ENCODE measurements around the gene KCNK7. TPM values are rescaled to one million over a fixed set of nuclear protein-coding genes. Genes with fewer than 3 reads are reported as not detected.

KCNK7 gene
- polyA plus RNA-seq, 3 donors: 4.3 TPM; not detected in 2

DNA sequence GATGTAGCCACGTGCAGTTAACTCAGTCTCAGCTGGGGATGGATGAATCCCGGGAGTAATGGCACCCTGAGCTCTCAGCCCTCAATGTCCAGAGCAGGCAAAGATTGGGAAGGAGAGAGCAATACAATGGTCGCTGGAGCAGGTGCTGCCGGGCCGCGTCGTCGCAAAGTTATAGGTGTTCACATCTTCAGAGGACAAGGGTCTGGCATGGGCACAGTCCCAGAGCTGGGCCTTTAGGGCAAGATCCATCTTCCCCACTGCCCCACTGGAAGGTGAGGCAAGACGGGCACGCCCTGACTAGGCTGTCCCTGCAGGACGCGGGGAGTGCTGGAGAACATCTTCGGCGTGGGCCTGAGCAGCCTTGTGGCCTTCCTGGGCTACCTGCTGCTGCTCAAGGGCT lies 27.6 kb upstream of the KCNK7 start:
- 98% methylated on average over 9 of the region's 14 CpGs for WGBS (ENCODE audit: insufficient coverage)
- no peaks in the 10 kb centered on the region for H3K9me3 ChIP-seq (replicated peaks in 1 of 2; ENCODE audit: control insufficient read depth in 1 of 2, insufficient read depth in 1 of 2, low read length in 2 of 2)
- intact Hi-C loops (cut with micrococcal nuclease): loop anchor here (10.0 kb wide), 3 partner anchors 82 to 372 kb away; no protein-coding TSS in a partner anchor

DNA sequence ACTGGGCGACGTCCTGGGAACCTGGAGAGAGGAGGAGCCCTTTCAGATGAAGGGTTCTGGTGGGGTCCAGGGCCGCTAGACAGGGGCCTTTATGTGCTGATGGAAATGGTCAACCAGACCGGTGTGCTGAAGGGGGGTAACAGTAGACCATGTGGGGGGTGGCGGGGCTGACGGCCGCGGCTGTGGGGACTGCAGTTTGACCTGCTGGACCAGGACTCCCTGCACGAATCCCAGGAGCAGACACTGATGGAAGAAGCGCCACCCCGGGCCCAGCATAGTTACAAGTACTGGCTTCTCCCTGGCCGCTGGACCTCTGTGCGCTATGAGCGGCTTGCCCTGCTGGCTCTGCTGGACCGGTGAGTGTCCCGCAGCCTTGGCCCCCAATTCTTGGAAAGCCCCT lies 26.4 kb upstream of the KCNK7 start:
- Histone ChIP-seq H4K20me1 (ENCODE audit: insufficient read depth, low read length) (peaks cover 81% of the 10 kb centered on the region), H3K36me3 (replicated peaks in 1 of 2; ENCODE audit: control insufficient read depth in 1 of 2, insufficient read depth in 2 of 2, low read length in 2 of 2) (peaks cover 92 to 93% of the 10 kb centered on the region in 2 donors), H3K9me3 (replicated peaks in 1 of 2; ENCODE audit: control insufficient read depth in 1 of 2, insufficient read depth in 1 of 2, low read length in 2 of 2) (no peaks in the 10 kb centered on the region), H3K4me2 (replicated peaks; ENCODE audit: extremely low read depth, low read length, poor library complexity, severe bottlenecking) (no peak overlapping the region), H3K27me3 (ENCODE audit: control insufficient read depth in 2 of 2, insufficient read depth in 2 of 2, low read length in 2 of 2) (no peaks in the 10 kb centered on the region), H2AFZ (ENCODE audit: insufficient read depth, low read depth, low read length, poor library complexity, severe bottlenecking) (no peak overlapping the region), H3K4me3 (replicated peaks in 1 of 3; ENCODE audit: low read depth in 2 of 3, low read length in 3 of 3) (no peak overlapping the region), H3K27ac (ENCODE audit: low read depth in 1 of 2, low read length in 2 of 2) (no peak overlapping the region), H3K9ac (ENCODE audit: insufficient read depth, low read length, poor library complexity, severe bottlenecking) (no peak overlapping the region), H3K79me2 (ENCODE audit: insufficient read depth, low read length) (peaks cover 40% of the 10 kb centered on the region), H3K4me1 (ENCODE audit: control insufficient read depth in 1 of 2, insufficient read depth in 2 of 2, low read length in 2 of 2) (peaks cover 5 to 11% of the 10 kb centered on the region in 2 donors)
- Mint-ChIP-seq H3K27ac (peak overlapping the region in 1 of 7 donors; percentile 21), H3K36me3 (peaks cover 61 to 96% of the 10 kb centered on the region in 2 donors), H3K27me3 (ENCODE audit: low read depth in 3 of 3) (no peaks in the 10 kb centered on the region), H3K9me3 (no peaks in the 10 kb centered on the region), H3K4me1 (peaks cover 10% of the 10 kb centered on the region), H3K4me3 (no peak overlapping the region)
- no peak for DNase-seq
- WGBS (ENCODE audit: insufficient coverage): 97% methylated on average over 16 of the region's 16 CpGs
- intact Hi-C loops (cut with micrococcal nuclease): loop anchor here (10.0 kb wide), 3 partner anchors 83 to 373 kb away; no protein-coding TSS in a partner anchor
- TF ChIP-seq, protein P1, sequence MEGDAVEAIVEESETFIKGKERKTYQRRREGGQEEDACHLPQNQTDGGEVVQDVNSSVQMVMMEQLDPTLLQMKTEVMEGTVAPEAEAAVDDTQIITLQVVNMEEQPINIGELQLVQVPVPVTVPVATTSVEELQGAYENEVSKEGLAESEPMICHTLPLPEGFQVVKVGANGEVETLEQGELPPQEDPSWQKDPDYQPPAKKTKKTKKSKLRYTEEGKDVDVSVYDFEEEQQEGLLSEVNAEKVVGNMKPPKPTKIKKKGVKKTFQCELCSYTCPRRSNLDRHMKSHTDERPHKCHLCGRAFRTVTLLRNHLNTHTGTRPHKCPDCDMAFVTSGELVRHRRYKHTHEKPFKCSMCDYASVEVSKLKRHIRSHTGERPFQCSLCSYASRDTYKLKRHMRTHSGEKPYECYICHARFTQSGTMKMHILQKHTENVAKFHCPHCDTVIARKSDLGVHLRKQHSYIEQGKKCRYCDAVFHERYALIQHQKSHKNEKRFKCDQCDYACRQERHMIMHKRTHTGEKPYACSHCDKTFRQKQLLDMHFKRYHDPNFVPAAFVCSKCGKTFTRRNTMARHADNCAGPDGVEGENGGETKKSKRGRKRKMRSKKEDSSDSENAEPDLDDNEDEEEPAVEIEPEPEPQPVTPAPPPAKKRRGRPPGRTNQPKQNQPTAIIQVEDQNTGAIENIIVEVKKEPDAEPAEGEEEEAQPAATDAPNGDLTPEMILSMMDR (IDR thresholded peaks at IDR 0.05): no peak

More for the DNA sequence above, 27.6 kb upstream of the KCNK7 start:
- H3K9me3 Mint-ChIP-seq: no peaks in the 10 kb centered on the region
- Histone ChIP-seq H3K27me3 (ENCODE audit: control insufficient read depth in 2 of 2, insufficient read depth in 2 of 2, low read length in 2 of 2) (no peaks in the 10 kb centered on the region), H3K36me3 (replicated peaks in 1 of 2; ENCODE audit: control insufficient read depth in 1 of 2, insufficient read depth in 2 of 2, low read length in 2 of 2) (peaks cover 92 to 93% of the 10 kb centered on the region in 2 donors), H3K79me2 (ENCODE audit: insufficient read depth, low read length) (peaks cover 29% of the 10 kb centered on the region), H3K4me1 (ENCODE audit: control insufficient read depth in 1 of 2, insufficient read depth in 2 of 2, low read length in 2 of 2) (peaks cover 3 to 7% of the 10 kb centered on the region in 2 donors), H3K4me2 (replicated peaks; ENCODE audit: extremely low read depth, low read length, poor library complexity, severe bottlenecking) (no peak overlapping the region), H4K20me1 (ENCODE audit: insufficient read depth, low read length) (peaks cover 79% of the 10 kb centered on the region), H3K27ac (ENCODE audit: low read depth in 1 of 2, low read length in 2 of 2) (no peak overlapping the region), H3K9ac (ENCODE audit: insufficient read depth, low read length, poor library complexity, severe bottlenecking) (no peak overlapping the region), H3K4me3 (replicated peaks in 1 of 3; ENCODE audit: low read depth in 2 of 3, low read length in 3 of 3) (no peak overlapping the region), H2AFZ (ENCODE audit: insufficient read depth, low read depth, low read length, poor library complexity, severe bottlenecking) (no peak overlapping the region)
- TF ChIP-seq, protein P1 (IDR thresholded peaks at IDR 0.05): no peak
- peaks cover 6% of the 10 kb centered on the region for H3K4me1 Mint-ChIP-seq
- no peak overlapping the region for H3K27ac Mint-ChIP-seq
- no peaks in the 10 kb centered on the region for H3K27me3 Mint-ChIP-seq (ENCODE audit: low read depth in 3 of 3)
- H3K36me3 Mint-ChIP-seq: peaks cover 65 to 96% of the 10 kb centered on the region in 2 donors
- DNase-seq: no peak
- H3K4me3 Mint-ChIP-seq: no peak overlapping the region
